HEK293T (cell line): ENCODE data around the gene KDM4C.

Source experiments
- CTCF ChIA-PET: fragments of 350-600 bp; formaldehyde crosslinking; extraction: SDS; loops from one replicate; lab custom pipeline; 2021; ENCODE audit warnings: antibody characterized with exemption, inconsistent platforms; lab: Yijun Ruan, JAX
- POLR2A ChIA-PET: fragments of 350-600 bp; formaldehyde crosslinking; extraction: SDS; loops from one replicate; lab custom pipeline; 2020; ENCODE audit warnings: antibody characterized with exemption, inconsistent platforms; lab: Yijun Ruan, JAX
- DNase-seq: peaks from one replicate; pipeline ENCODE4 v3.0.0; 2012; ENCODE audit warnings: mixed read lengths; ENCODE audit errors: extremely low spot score
- ARNT ChIP-seq: fragments of 450-650 bp; IDR thresholded peaks from 2 replicates; pipeline ENCODE4 v1.6.1; 2017; ENCODE audit warnings: mild to moderate bottlenecking
- BHLHE40 ChIP-seq: fragments of 450-650 bp; IDR thresholded peaks from 2 replicates; pipeline ENCODE4 v1.6.1; 2016; ENCODE audit warnings: mild to moderate bottlenecking, moderate library complexity, borderline replicate concordance
- CTBP1 ChIP-seq: fragments of 450-650 bp; IDR thresholded peaks from 2 replicates; pipeline ENCODE4 v1.6.1; 2016; ENCODE audit warnings: borderline replicate concordance
- ELF4 ChIP-seq: fragments of 450-650 bp; IDR thresholded peaks from 2 replicates; pipeline ENCODE4 v1.6.1; 2017; ENCODE audit warnings: antibody characterized with exemption
- FOXA1 ChIP-seq: fragments of 450-650 bp; IDR thresholded peaks from 2 replicates; pipeline ENCODE4 v1.6.1; 2016; ENCODE audit warnings: mild to moderate bottlenecking
- FOXK2 ChIP-seq: fragments of 450-650 bp; IDR thresholded peaks from 2 replicates; pipeline ENCODE4 v1.6.1; 2016; ENCODE audit warnings: mild to moderate bottlenecking
- FOXM1 ChIP-seq: fragments of 450-650 bp; IDR thresholded peaks from 2 replicates; pipeline ENCODE4 v1.6.1; 2017; ENCODE audit warnings: mild to moderate bottlenecking, borderline replicate concordance
- HDGF ChIP-seq: fragments of 450-650 bp; IDR thresholded peaks from 2 replicates; pipeline ENCODE4 v1.6.1; 2017; ENCODE audit warnings: antibody characterized with exemption, borderline replicate concordance
- L3MBTL2 ChIP-seq: fragments of 450-650 bp; conservative IDR thresholded peaks from 2 replicates; pipeline ENCODE4 v1.6.1; 2016; ENCODE audit warnings: mild to moderate bottlenecking
- LEF1 ChIP-seq: fragments of 450-650 bp; IDR thresholded peaks from 2 replicates; pipeline ENCODE4 v1.6.1; 2017; ENCODE audit warnings: mild to moderate bottlenecking, borderline replicate concordance
- NFRKB ChIP-seq: fragments of 450-650 bp; IDR thresholded peaks from 2 replicates; pipeline ENCODE4 v1.6.1; 2016; ENCODE audit warnings: mild to moderate bottlenecking, moderate library complexity
- SP1 ChIP-seq: fragments of 450-650 bp; IDR thresholded peaks from 2 replicates; pipeline ENCODE4 v1.6.1; 2017
- SUZ12 ChIP-seq: fragments of 450-650 bp; IDR thresholded peaks from 2 replicates; pipeline ENCODE4 v1.6.1; 2016; ENCODE audit warnings: mild to moderate bottlenecking
- TARDBP ChIP-seq: fragments of 450-650 bp; IDR thresholded peaks from 2 replicates; pipeline ENCODE4 v1.6.1; 2016
- ZNF384 ChIP-seq: fragments of 450-650 bp; IDR thresholded peaks from 2 replicates; pipeline ENCODE4 v1.6.1; 2016
- TF ChIP-seq, protein P1 (sequence below): fragments of 450-650 bp; IDR thresholded peaks from 2 replicates; pipeline ENCODE4 v1.6.1; 2016

Gene KDM4C

DNA sequence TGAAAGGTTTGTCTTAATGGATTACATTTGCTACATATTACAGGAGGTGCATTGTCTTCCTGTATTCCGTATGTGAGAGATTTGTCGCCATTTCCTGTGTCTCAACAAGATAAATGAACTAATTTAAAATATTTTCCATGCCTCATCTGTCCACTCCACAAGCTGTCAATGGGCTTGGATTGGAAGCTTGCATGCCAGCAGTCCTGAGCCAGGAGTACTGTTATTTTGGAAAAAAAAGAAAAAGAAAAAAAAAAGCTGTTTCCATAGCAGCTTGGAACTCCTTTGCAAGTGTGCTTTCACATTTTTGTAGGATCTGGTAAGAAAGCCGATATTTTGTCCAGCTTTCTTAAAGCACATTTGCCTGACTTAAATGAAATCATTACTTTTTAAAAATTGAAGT, 330.8 kb downstream of the KDM4C start:
- no peak for DNase-seq
- TF ChIP-seq L3MBTL2 = no peak
- no peak for TF ChIP-seq BHLHE40
- TF ChIP-seq, protein P1, sequence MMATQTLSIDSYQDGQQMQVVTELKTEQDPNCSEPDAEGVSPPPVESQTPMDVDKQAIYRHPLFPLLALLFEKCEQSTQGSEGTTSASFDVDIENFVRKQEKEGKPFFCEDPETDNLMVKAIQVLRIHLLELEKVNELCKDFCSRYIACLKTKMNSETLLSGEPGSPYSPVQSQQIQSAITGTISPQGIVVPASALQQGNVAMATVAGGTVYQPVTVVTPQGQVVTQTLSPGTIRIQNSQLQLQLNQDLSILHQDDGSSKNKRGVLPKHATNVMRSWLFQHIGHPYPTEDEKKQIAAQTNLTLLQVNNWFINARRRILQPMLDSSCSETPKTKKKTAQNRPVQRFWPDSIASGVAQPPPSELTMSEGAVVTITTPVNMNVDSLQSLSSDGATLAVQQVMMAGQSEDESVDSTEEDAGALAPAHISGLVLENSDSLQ = no peak
- no peak for TF ChIP-seq CTBP1
- TF ChIP-seq FOXK2 = no peak
- no peak for TF ChIP-seq ELF4
- TF ChIP-seq LEF1 = no peak
- TF ChIP-seq TARDBP = no peak
- TF ChIP-seq ZNF384 = no peak
- no peak for TF ChIP-seq FOXM1
- TF ChIP-seq SUZ12 = no peak
- no peak for TF ChIP-seq FOXA1
- no peak for TF ChIP-seq NFRKB
- TF ChIP-seq SP1 = no peak
- POLR2A ChIA-PET = no interaction called here
- CTCF ChIA-PET = interaction anchor here (0.6 kb wide), 1 partner anchor 77 kb away, joined by 4 read pairs; no protein-coding TSS in a partner anchor

DNA sequence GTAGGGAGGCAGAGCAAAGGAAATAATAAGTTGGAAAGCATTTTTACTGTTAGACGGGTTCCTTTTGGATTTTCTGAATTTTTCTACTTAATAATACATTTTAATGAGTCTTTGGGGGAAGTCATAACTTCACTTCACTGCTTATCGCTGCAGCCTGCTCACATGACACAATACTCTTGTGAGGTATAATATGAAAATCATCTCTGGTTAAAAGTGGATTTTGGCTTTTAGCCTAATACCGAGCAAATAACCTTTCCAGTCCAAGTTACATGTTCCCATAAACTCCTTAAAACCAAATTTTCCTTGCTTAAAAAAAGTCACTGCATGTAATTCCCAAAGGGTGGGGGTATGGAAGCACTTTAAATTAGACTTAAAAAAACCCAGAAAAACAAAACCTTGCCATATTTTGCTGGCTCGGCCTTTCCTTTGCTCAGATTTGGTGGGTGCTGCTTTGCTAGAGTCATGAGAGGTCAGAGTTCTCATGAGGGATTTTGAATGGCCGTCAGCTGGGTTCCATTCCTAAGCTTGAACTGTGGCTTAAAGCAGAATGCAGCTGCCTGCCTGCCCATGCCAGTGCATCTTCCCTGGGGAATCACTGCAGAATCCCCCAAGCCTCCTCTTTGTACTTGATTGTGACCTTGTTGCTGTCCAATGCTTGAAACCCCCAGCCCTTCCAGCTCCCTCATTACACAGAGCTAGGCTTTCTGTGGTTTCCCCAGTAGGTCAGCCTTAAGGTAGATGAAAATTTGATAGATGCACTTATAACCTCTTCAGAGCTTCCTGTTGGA, 331.8 kb downstream of the KDM4C start:
- CTCF ChIA-PET = no interaction called here
- POLR2A ChIA-PET = no interaction called here
- TF ChIP-seq, protein P1 = no peak
- TF ChIP-seq FOXM1 (no peak), ARNT (no peak), BHLHE40 (no peak), TARDBP (no peak), ELF4 (no peak), FOXK2 (no peak), NFRKB (no peak), CTBP1 (no peak), FOXA1 (no peak), SUZ12 (no peak), HDGF (no peak), L3MBTL2 (no peak), SP1 (no peak)
- no peak for DNase-seq

DNA sequence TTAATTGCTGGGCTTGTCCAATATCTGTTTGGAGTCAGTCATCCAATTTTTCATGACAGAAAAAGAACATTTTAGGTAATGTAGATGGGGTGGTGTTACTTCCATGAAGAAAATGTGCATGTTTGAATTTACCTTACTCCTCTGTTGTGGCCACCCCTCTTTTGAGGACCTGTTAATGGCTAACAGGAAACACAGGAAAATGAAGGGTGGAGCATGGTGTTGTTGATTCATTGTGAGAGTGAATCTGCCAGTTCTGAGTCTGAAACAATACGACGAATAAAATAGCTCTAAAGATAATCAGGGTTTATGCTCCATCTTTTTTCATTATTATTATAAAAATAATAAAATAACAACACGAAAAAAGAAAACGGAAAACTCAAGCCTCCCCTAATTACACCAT, 335.3 kb downstream of the KDM4C start:
- no peak for DNase-seq
- TF ChIP-seq SP1 (no peak), ARNT (no peak), FOXA1 (no peak), BHLHE40 (no peak), ELF4 (no peak), CTBP1 (no peak), SUZ12 (no peak), L3MBTL2 (no peak), FOXM1 (no peak), ZNF384 (no peak), TARDBP (no peak), HDGF (no peak), NFRKB (no peak), LEF1 (no peak), FOXK2 (no peak)
- TF ChIP-seq, protein P1 = no peak
- CTCF ChIA-PET = no interaction called here
- POLR2A ChIA-PET = no interaction called here

DNA sequence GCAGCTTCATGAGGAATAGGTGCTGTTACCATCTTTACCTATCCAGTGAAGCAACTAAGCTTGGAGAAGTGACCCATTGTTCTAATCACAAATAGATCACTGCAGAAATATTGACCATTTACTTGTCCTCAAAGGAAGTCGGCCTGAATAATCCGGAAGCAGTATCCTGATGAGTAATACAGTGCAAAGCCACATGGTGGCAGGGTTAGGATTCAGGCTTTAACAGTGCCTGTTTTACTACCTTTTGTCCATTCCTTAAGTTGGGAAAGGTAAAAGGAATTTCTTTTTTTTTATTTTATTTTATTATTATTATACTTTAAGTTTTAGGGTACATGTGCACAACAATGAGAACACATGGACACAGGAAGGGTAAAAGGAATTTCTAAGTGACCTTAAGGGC, 336.3 kb downstream of the KDM4C start:
- peak; percentile 10 for DNase-seq
- ChIA-PET CTCF (no interaction called here), POLR2A (no interaction called here)
- TF ChIP-seq SUZ12 (no peak), ELF4 (no peak), LEF1 (no peak), L3MBTL2 (no peak), FOXK2 (no peak), SP1 (no peak), FOXA1 (no peak), BHLHE40 (no peak), CTBP1 (no peak), FOXM1 (no peak), NFRKB (no peak), ARNT (no peak), HDGF (no peak), ZNF384 (no peak)
- TF ChIP-seq, protein P1 = no peak

DNA sequence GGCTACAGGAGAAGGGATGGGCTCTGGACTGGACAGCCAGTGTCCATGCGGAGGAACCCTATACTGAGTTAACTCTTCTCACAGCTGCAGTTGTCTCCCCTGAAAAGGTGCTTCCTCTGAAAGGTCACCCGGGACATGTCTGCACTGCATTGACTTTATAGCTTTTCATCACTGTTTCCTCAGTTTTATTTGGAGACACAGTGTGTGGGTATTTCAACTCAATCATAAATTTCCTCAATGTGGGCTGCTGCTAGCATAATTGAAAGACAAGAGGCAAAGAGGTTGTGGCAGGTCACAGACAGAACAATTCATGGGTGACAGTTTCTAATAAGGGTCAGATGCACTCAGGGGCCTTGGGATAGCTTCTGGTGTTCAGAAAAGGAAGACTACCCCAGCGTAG, 336.8 kb downstream of the KDM4C start:
- TF ChIP-seq SP1 (no peak), NFRKB (no peak), ELF4 (no peak), SUZ12 (no peak), TARDBP (no peak), LEF1 (no peak), ZNF384 (no peak), L3MBTL2 (no peak), FOXM1 (no peak), BHLHE40 (no peak), HDGF (no peak), CTBP1 (no peak), ARNT (no peak), FOXK2 (no peak), FOXA1 (no peak)
- TF ChIP-seq, protein P1 = no peak
- DNase-seq = no peak
- POLR2A ChIA-PET = no interaction called here
- CTCF ChIA-PET = no interaction called here
